ENCODE measurements around the gene TMPO.

Gene TMPO

DNA sequence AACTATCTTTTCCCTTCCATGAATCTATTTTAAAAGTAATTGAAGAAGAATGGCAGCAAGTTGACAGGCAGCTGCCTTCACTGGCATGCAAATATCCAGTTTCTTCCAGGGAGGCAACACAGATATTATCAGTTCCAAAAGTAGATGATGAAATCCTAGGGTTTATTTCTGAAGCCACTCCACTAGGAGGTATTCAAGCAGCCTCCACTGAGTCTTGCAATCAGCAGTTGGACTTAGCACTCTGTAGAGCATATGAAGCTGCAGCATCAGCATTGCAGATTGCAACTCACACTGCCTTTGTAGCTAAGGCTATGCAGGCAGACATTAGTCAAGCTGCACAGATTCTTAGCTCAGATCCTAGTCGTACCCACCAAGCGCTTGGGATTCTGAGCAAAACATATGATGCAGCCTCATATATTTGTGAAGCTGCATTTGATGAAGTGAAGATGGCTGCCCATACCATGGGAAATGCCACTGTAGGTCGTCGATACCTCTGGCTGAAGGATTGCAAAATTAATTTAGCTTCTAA is 18.4 kb downstream of the TMPO start:
- DNase-seq (ENCODE audit: low read depth): peak; percentile 31
- no peak overlapping the region for H3K4me3 ChIP-seq (ENCODE audit: low read depth, low read length)
- TF ChIP-seq POLR2A (IDR thresholded peaks at IDR 0.05; ENCODE audit: extremely low read depth, insufficient read length) (no peak), MYC (IDR thresholded peaks at IDR 0.05; ENCODE audit: low read depth, low read length) (no peak)
- TF ChIP-seq, protein P1, sequence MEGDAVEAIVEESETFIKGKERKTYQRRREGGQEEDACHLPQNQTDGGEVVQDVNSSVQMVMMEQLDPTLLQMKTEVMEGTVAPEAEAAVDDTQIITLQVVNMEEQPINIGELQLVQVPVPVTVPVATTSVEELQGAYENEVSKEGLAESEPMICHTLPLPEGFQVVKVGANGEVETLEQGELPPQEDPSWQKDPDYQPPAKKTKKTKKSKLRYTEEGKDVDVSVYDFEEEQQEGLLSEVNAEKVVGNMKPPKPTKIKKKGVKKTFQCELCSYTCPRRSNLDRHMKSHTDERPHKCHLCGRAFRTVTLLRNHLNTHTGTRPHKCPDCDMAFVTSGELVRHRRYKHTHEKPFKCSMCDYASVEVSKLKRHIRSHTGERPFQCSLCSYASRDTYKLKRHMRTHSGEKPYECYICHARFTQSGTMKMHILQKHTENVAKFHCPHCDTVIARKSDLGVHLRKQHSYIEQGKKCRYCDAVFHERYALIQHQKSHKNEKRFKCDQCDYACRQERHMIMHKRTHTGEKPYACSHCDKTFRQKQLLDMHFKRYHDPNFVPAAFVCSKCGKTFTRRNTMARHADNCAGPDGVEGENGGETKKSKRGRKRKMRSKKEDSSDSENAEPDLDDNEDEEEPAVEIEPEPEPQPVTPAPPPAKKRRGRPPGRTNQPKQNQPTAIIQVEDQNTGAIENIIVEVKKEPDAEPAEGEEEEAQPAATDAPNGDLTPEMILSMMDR (IDR thresholded peaks at IDR 0.05; ENCODE audit: low read depth, low read length): no peak
- TF ChIP-seq, protein P2, sequence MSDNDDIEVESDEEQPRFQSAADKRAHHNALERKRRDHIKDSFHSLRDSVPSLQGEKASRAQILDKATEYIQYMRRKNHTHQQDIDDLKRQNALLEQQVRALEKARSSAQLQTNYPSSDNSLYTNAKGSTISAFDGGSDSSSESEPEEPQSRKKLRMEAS (IDR thresholded peaks at IDR 0.05; ENCODE audit: low read depth, low read length): no peak

DNA sequence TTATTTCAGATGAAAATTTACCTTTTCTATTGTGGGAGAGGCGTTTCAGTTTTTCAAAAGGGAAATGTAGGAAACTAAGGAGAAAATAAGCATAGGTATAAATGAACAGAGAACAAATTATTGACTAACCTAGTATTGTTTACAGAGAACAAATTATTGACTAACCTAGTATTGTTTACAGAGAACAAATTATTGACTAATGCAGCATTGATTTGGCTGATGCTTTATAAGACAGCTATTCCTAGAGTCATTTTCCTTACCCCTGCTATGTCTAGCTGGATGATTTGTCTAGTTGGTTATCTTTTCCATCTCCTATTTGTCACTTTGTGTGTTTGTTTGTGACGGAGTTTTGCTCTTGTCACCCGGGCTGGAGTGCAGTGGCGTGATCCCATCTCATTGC is 22.6 kb downstream of the TMPO start:
- H3K4me3 ChIP-seq (ENCODE audit: low read depth, low read length): no peak overlapping the region
- DNase-seq (ENCODE audit: low read depth): no peak
- TF ChIP-seq, protein P2 (IDR thresholded peaks at IDR 0.05; ENCODE audit: low read depth, low read length): no peak
- TF ChIP-seq POLR2A (IDR thresholded peaks at IDR 0.05; ENCODE audit: extremely low read depth, insufficient read length) (no peak), MYC (IDR thresholded peaks at IDR 0.05; ENCODE audit: low read depth, low read length) (no peak)
- TF ChIP-seq, protein P1 (IDR thresholded peaks at IDR 0.05; ENCODE audit: low read depth, low read length): no peak

DNA sequence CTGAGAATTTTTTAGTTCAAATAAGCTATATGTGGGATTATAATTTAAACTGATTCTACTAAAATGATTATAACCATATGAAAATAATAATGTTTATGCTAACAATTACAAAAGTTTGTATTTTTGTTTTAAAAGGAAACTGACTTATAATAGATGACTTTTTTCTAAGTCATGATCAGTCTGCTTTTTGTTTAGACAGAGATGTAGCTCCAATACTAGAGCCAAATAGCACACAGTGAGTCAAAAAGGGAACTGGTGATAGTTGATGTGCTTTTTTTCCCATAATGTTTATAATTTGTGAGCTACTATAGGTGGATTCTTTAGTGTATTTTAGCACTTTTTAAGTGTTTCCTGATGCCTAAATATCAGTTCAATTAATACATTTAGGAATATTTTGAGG is 28.3 kb downstream of the TMPO start:
- DNase-seq (ENCODE audit: low read depth): no peak
- TF ChIP-seq, protein P2 (IDR thresholded peaks at IDR 0.05; ENCODE audit: low read depth, low read length): no peak
- TF ChIP-seq POLR2A (IDR thresholded peaks at IDR 0.05; ENCODE audit: extremely low read depth, insufficient read length) (no peak), MYC (IDR thresholded peaks at IDR 0.05; ENCODE audit: low read depth, low read length) (no peak)
- TF ChIP-seq, protein P1 (IDR thresholded peaks at IDR 0.05; ENCODE audit: low read depth, low read length): no peak
- no peak overlapping the region for H3K4me3 ChIP-seq (ENCODE audit: low read depth, low read length)

DNA sequence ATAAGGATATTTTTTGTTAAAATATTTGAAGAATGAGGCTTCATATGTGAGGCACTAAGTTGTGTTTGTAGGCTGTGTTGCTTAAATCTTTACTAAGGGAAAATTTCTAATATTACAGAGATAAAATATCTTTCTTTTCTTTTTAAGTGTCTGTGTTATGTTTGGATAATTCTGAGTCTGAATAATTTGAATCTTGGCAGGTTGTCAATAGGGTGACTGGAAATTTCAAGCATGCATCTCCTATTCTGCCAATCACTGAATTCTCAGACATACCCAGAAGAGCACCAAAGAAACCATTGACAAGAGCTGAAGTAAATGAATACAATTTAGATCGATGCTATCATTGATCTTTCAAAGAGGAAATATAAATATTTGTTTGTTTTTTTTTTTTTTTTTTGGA is 29.4 kb downstream of the TMPO start:
- no peak for TF ChIP-seq MYC (IDR thresholded peaks at IDR 0.05; ENCODE audit: low read depth, low read length)
- TF ChIP-seq, protein P2 (IDR thresholded peaks at IDR 0.05; ENCODE audit: low read depth, low read length): no peak
- TF ChIP-seq, protein P1 (IDR thresholded peaks at IDR 0.05; ENCODE audit: low read depth, low read length): no peak
- TF ChIP-seq POLR2A (IDR thresholded peaks at IDR 0.05; ENCODE audit: extremely low read depth, insufficient read length): no peak
- no peak for DNase-seq (ENCODE audit: low read depth)
- H3K4me3 ChIP-seq (ENCODE audit: low read depth, low read length): no peak overlapping the region

DNA sequence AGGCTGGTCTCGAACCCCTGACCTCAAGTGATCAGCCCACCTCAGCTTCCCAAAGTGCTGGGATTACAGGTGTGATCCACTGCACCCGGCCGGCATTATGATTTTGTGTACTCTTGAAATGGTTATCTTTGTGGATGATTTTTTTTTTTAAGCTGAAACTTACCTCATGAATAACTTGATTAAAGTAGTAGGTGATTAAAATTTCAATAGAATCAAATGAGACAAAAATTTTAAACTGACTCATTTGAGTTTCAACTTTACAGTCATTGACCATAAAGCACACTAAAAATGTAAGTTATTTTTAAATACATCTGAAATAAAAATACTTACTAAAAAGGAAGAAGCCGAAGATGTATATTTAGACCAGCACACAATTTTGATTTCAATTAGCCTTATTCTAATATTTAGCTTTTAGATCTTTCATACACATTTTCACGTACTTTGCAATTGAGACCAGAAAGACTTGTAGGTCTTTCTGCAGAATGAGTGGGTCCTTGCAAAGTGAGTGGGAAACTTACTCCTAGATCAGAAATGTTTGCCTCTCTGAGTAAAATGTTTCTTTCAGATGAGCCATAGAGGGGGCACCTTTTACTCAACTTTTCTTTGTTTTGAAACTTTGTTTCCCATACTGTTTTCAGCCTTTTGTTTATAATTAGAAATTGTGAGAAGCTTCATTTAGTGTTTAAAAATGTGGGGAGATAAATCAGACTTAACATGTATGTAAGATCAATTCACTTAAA is 34.2 kb downstream of the TMPO start:
- DNase-seq (ENCODE audit: low read depth): no peak
- no peak overlapping the region for H3K4me3 ChIP-seq (ENCODE audit: low read depth, low read length)
- TF ChIP-seq, protein P1 (IDR thresholded peaks at IDR 0.05; ENCODE audit: low read depth, low read length): no peak
- TF ChIP-seq POLR2A (IDR thresholded peaks at IDR 0.05; ENCODE audit: extremely low read depth, insufficient read length): no peak
- no peak for TF ChIP-seq MYC (IDR thresholded peaks at IDR 0.05; ENCODE audit: low read depth, low read length)
- TF ChIP-seq, protein P2 (IDR thresholded peaks at IDR 0.05; ENCODE audit: low read depth, low read length): no peak

Measured in NB4 (cell line).